Liver (tissue), 9 donors: ENCODE results near the gene PARP9. TPM values are rescaled to one million over a fixed set of nuclear protein-coding genes. Genes with fewer than 3 reads are reported as not detected.

Source experiments
- DNase-seq: peaks from one replicate; pipeline ENCODE4 v3.0.0-alpha.2; 2017; ENCODE audit warnings: low spot score
- H3K27ac ChIP-seq, 2 donors: one replicate each; pipeline ENCODE4 v1.7.0; 2013; ENCODE audit warnings: inconsistent platforms in 2 of 2, low read length in 2 of 2, control low read depth in 1 of 2, low read depth in 1 of 2, mild to moderate bottlenecking in 1 of 2
- H3K27me3 ChIP-seq, 4 donors: one replicate each; pipeline versions ENCODE4 v1.6.1 to v1.7.0; 2013; ENCODE audit warnings: low read length in 3 of 4, inconsistent platforms in 1 of 4, mild to moderate bottlenecking in 1 of 4, moderate library complexity in 1 of 4; ENCODE audit not compliant: control insufficient read depth in 4 of 4, insufficient read depth in 4 of 4
- H3K36me3 ChIP-seq, 4 donors: one replicate each; pipeline versions ENCODE4 v1.6.1 to v1.7.0; 2013; ENCODE audit warnings: low read length in 3 of 4, mild to moderate bottlenecking in 3 of 4, low read depth in 1 of 4, moderate library complexity in 1 of 4; ENCODE audit not compliant: control insufficient read depth in 4 of 4, insufficient read depth in 3 of 4
- H3K4me1 ChIP-seq, 4 donors: one replicate each; pipeline versions ENCODE4 v1.6.1 to v1.7.0; 2013; ENCODE audit warnings: low read length in 3 of 4, mild to moderate bottlenecking in 3 of 4, moderate library complexity in 1 of 4; ENCODE audit not compliant: control insufficient read depth in 4 of 4, insufficient read depth in 4 of 4
- H3K4me3 ChIP-seq, 3 donors: one replicate each; pipeline versions ENCODE4 v1.6.1 to v1.7.0; 2013; ENCODE audit warnings: low read length in 3 of 3, control low read depth in 1 of 3, low read depth in 1 of 3, mild to moderate bottlenecking in 1 of 3
- H3K9ac ChIP-seq, 2 donors: one replicate each; pipeline ENCODE4 v1.7.0; 2013; ENCODE audit warnings: low read length in 2 of 2, mild to moderate bottlenecking in 2 of 2, moderate library complexity in 2 of 2, control low read depth in 1 of 2, low read depth in 1 of 2
- H3K9me3 ChIP-seq, 4 donors: one replicate each; pipeline versions ENCODE4 v1.6.1 to v1.7.0; 2013; ENCODE audit warnings: low read length in 3 of 4; ENCODE audit not compliant: control insufficient read depth in 4 of 4
- FOXA2 ChIP-seq: IDR thresholded peaks from 2 replicates; pipeline ENCODE4 v1.6.1; 2016; ENCODE audit warnings: antibody characterized with exemption
- GABPA ChIP-seq, 2 donors: IDR thresholded peaks in 1 of 2; conservative IDR thresholded peaks in 1 of 2; 2 replicates each; pipeline ENCODE4 v1.6.1; 2016; ENCODE audit warnings: antibody characterized with exemption in 2 of 2, mild to moderate bottlenecking in 1 of 2, moderate library complexity in 1 of 2
- HNF4G ChIP-seq: IDR thresholded peaks from 2 replicates; pipeline ENCODE4 v1.6.1; 2016; ENCODE audit warnings: antibody characterized with exemption
- NR2F2 ChIP-seq: IDR thresholded peaks from 2 replicates; pipeline ENCODE4 v1.6.1; 2016; ENCODE audit warnings: antibody characterized with exemption
- RAD21 ChIP-seq, 2 donors: IDR thresholded peaks; 2 replicates each; pipeline ENCODE4 v1.6.1; 2016; ENCODE audit warnings: antibody characterized with exemption in 2 of 2, mild to moderate bottlenecking in 2 of 2
- RXRA ChIP-seq, 2 donors: IDR thresholded peaks; 2 replicates each; pipeline ENCODE4 v1.6.1; 2017 to 2018; ENCODE audit warnings: antibody characterized with exemption in 2 of 2, mild to moderate bottlenecking in 1 of 2
- SP1 ChIP-seq: IDR thresholded peaks from 2 replicates; pipeline ENCODE4 v1.6.1; 2018; ENCODE audit warnings: antibody characterized with exemption, mild to moderate bottlenecking
- TAF1 ChIP-seq: conservative IDR thresholded peaks from 2 replicates; pipeline ENCODE4 v1.6.1; 2016; ENCODE audit warnings: antibody characterized with exemption, mild to moderate bottlenecking
- YY1 ChIP-seq: IDR thresholded peaks from 2 replicates; pipeline ENCODE4 v1.6.1; 2016; ENCODE audit warnings: antibody characterized with exemption, mild to moderate bottlenecking
- WGBS: extraction: QIAGEN DNeasy Blood & Tissue Kit; methylation state at CpG from one replicate; pipeline ENCODE4 v1.1.7; 2013; 5-methylcytosine and 5-hydroxymethylcytosine counted together
- polyA plus RNA-seq, 2 donors: library from polyadenylated mRNA; stranded (reverse) in 1 of 2; unstranded in 1 of 2; fragments of 200-250 nt in 1 of 2; fragments of >200 nt in 1 of 2; fragmentation: Nextera tagmentation in 1 of 2; extraction: Ambion mirVana in 1 of 2; gene quantifications; one replicate each; pipeline versions ENCODE4 v1.2.1 to v1.2.3, GENCODE V29; 2013 to 2015
- total RNA-seq, 2 donors: library from RNA; depleted of rRNA; stranded (reverse); fragments of >200 nt; gene quantifications; one replicate each; pipeline ENCODE4 v1.2.3, GENCODE V29; 2014
- TF ChIP-seq, protein P1 (sequence below): IDR thresholded peaks from 2 replicates; pipeline ENCODE4 v1.6.1; 2016; ENCODE audit warnings: antibody characterized with exemption, mild to moderate bottlenecking
- TF ChIP-seq, protein P2 (sequence below): fragments of 150-350 bp; IDR thresholded peaks from 2 replicates; pipeline ENCODE4 v1.5.1; 2017; ENCODE audit warnings: improper control_type of control experiment, low read depth, low read length; ENCODE audit not compliant: missing input control
- TF ChIP-seq, protein P3 (sequence below): IDR thresholded peaks from 2 replicates; pipeline ENCODE4 v1.6.1; 2016; ENCODE audit warnings: antibody characterized with exemption
- donor health status: healthy.
- donor health status: healthy.
- donor health status: healthy.
- donor health status: healthy.
- donor health status: healthy.

The PARP9 gene
- total and polyA plus RNA-seq, 4 donors = 34.8 to 74.0 (median 48.9) TPM

DNA sequence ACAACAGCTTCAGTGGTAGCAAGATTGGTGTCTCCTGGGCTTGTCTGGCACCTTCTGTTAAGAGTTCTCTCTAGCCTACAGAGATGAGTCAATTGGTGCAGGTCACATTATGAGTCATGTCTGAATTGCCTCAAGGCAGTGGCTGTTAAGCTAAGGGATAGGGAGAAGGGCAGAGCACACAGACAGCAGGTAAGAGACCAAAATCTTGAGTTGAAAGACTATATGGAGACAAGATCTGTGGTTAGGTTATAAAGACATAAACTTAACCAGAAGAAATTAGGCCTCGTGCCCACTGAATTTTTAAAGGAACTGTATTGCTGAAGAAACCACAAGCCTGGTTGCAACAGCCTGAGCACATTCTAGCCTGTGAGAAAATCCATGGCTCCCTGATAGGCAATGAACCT, 30.2 kb downstream of the PARP9 start (continued):
- TF ChIP-seq, protein P1, sequence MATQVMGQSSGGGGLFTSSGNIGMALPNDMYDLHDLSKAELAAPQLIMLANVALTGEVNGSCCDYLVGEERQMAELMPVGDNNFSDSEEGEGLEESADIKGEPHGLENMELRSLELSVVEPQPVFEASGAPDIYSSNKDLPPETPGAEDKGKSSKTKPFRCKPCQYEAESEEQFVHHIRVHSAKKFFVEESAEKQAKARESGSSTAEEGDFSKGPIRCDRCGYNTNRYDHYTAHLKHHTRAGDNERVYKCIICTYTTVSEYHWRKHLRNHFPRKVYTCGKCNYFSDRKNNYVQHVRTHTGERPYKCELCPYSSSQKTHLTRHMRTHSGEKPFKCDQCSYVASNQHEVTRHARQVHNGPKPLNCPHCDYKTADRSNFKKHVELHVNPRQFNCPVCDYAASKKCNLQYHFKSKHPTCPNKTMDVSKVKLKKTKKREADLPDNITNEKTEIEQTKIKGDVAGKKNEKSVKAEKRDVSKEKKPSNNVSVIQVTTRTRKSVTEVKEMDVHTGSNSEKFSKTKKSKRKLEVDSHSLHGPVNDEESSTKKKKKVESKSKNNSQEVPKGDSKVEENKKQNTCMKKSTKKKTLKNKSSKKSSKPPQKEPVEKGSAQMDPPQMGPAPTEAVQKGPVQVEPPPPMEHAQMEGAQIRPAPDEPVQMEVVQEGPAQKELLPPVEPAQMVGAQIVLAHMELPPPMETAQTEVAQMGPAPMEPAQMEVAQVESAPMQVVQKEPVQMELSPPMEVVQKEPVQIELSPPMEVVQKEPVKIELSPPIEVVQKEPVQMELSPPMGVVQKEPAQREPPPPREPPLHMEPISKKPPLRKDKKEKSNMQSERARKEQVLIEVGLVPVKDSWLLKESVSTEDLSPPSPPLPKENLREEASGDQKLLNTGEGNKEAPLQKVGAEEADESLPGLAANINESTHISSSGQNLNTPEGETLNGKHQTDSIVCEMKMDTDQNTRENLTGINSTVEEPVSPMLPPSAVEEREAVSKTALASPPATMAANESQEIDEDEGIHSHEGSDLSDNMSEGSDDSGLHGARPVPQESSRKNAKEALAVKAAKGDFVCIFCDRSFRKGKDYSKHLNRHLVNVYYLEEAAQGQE = no peak
- no peak for TF ChIP-seq YY1
- no peak for TF ChIP-seq SP1

DNA sequence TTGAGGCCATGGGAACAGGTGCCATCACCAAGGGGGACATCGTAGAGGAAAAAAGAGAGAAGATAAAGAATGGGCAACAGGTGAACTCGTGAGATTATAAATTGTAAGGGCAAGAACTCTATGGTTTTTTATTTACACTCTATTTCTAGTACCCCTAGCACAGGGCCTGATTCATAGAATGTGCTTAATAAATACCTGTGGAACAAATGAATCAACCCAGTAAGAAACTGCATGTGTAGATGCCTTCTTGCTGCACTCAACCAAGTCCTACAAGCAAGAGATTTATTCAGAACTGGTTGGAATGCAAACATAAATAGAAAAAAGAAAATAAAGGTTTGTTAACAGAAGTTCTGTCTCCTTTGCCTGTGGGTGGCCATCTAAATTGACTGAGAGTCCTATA, 30.6 kb downstream of the PARP9 start:
- Histone ChIP-seq H3K4me3 (no peak overlapping the region), H3K4me1 (no peaks in the 10 kb centered on the region), H3K36me3 (peaks cover 29 to 77% (median 69%) of the 10 kb centered on the region in 4 donors), H3K27me3 (no peaks in the 10 kb centered on the region), H3K27ac (no peak overlapping the region), H3K9ac (no peak overlapping the region), H3K9me3 (no peaks in the 10 kb centered on the region)
- no peak for DNase-seq
- WGBS = 94% methylated on average over 2 of the region's 2 CpGs
- TF ChIP-seq RXRA (IDR thresholded peaks at IDR 0.05) (no peak), NR2F2 (no peak), GABPA (IDR thresholded peaks at IDR 0.05 in 1 of 2, conservative IDR thresholded peaks at IDR 0.05 in 1 of 2) (no peak), RAD21 (IDR thresholded peaks at IDR 0.05) (no peak), YY1 (no peak), FOXA2 (no peak), TAF1 (no peak), HNF4G (no peak)
- TF ChIP-seq, protein P2, sequence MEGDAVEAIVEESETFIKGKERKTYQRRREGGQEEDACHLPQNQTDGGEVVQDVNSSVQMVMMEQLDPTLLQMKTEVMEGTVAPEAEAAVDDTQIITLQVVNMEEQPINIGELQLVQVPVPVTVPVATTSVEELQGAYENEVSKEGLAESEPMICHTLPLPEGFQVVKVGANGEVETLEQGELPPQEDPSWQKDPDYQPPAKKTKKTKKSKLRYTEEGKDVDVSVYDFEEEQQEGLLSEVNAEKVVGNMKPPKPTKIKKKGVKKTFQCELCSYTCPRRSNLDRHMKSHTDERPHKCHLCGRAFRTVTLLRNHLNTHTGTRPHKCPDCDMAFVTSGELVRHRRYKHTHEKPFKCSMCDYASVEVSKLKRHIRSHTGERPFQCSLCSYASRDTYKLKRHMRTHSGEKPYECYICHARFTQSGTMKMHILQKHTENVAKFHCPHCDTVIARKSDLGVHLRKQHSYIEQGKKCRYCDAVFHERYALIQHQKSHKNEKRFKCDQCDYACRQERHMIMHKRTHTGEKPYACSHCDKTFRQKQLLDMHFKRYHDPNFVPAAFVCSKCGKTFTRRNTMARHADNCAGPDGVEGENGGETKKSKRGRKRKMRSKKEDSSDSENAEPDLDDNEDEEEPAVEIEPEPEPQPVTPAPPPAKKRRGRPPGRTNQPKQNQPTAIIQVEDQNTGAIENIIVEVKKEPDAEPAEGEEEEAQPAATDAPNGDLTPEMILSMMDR = no peak
- TF ChIP-seq, protein P3, sequence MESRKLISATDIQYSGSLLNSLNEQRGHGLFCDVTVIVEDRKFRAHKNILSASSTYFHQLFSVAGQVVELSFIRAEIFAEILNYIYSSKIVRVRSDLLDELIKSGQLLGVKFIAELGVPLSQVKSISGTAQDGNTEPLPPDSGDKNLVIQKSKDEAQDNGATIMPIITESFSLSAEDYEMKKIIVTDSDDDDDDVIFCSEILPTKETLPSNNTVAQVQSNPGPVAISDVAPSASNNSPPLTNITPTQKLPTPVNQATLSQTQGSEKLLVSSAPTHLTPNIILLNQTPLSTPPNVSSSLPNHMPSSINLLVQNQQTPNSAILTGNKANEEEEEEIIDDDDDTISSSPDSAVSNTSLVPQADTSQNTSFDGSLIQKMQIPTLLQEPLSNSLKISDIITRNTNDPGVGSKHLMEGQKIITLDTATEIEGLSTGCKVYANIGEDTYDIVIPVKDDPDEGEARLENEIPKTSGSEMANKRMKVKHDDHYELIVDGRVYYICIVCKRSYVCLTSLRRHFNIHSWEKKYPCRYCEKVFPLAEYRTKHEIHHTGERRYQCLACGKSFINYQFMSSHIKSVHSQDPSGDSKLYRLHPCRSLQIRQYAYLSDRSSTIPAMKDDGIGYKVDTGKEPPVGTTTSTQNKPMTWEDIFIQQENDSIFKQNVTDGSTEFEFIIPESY = no peak

DNA sequence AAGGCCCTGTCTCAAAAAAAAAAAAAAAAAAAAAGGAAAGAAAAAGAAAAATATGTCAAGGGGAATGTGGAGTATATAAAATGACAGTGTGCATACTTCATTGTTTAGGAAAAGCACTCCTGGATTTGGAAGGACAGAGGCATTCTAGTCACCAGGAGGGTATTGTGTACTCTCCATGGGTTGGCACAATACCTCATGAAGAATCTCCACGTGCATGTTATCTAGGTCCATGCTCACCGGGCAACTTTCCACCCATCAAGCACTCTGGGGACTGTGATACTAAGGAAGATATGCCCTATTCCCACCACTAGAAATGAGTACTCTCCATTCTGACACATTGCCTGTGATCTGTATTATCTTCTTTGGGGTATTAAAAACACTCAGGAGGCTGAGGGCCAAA, 33.9 kb downstream of the PARP9 start:
- Histone ChIP-seq H3K4me3 (no peak overlapping the region), H3K9me3 (no peaks in the 10 kb centered on the region), H3K4me1 (no peaks in the 10 kb centered on the region), H3K27me3 (no peaks in the 10 kb centered on the region), H3K36me3 (peaks cover 21 to 68% (median 56%) of the 10 kb centered on the region in 4 donors), H3K9ac (no peak overlapping the region), H3K27ac (no peak overlapping the region)
- no peak for TF ChIP-seq YY1
- no peak for DNase-seq
- 64% methylated on average over 2 of the region's 2 CpGs for WGBS
